HepG2 (cell line): Measurements from ENCODE around the gene ACACA. TPM values are rescaled to one million over a fixed set of nuclear protein-coding genes. Genes with fewer than 3 reads are reported as not detected.

ENCODE experiments used
- ATAC-seq: fragments of 200-7000 bp; cut with Tn5 transposase; 3 replicates; pipeline ENCODE4 v1.9.1; 2020; ENCODE audit warnings: mild to moderate bottlenecking, moderate library complexity
- BruUV-seq: library from RNA; stranded (reverse); fragments of 400-500 nt; replicated peaks from 2 replicates; lab custom pipeline; 2021; lab: Mats Ljungman, UMichigan
- CTCF ChIA-PET: fragments of 300-600 bp; formaldehyde crosslinking; extraction: SDS; loops from one replicate; lab custom pipeline; 2021; ENCODE audit warnings: low total read pairs, inconsistent platforms, low intra/inter-chr PET ratio; lab: Yijun Ruan, JAX
- POLR2A ChIA-PET: fragments of 350-600 bp; sonication (Branson Sonifier 250); formaldehyde crosslinking; loops from one replicate; lab custom pipeline; 2020; ENCODE audit warnings: antibody characterized with exemption, inconsistent platforms; lab: Yijun Ruan, JAX
- DNase-seq: peaks from one replicate; pipeline ENCODE4 v3.0.0-alpha.2; 2015; ENCODE audit warnings: low spot score
- FAIRE-seq: peaks from 3 replicates; lab custom pipeline; 2011; peaks lifted over from hg19 to GRCh38; lab: Jason Lieb, UNC
- H2AFZ ChIP-seq: one replicate; pipeline ENCODE4 v1.6.1; 2011; ENCODE audit warnings: low read length, inconsistent platforms
- H3K27ac ChIP-seq: fragments of 300-600 bp; 3 replicates; pipeline ENCODE4 v1.8.0; 2011; ENCODE audit warnings: mixed run types, mild to moderate bottlenecking, mixed read lengths, low read length, inconsistent platforms; ENCODE audit not compliant: insufficient read depth; ENCODE audit errors: extremely low read length
- H3K27me3 ChIP-seq, 2 experiments: fragments of 200-600 bp in 1 of 2; 2 replicates in 1 of 2; 3 replicates in 1 of 2; pipeline versions ENCODE4 v1.6.0 to v1.8.0; 2011; ENCODE audit warnings: low read length in 2 of 2, mild to moderate bottlenecking in 2 of 2, moderate library complexity in 2 of 2, inconsistent platforms in 1 of 2; ENCODE audit not compliant: insufficient read depth in 2 of 2, control insufficient read depth in 1 of 2
- H3K36me3 ChIP-seq, 2 experiments: fragments of 200-600 bp in 1 of 2; replicated peaks in 1 of 2; 2 replicates in 1 of 2; 3 replicates in 1 of 2; pipeline versions ENCODE4 v1.5.1 to v1.8.0; 2011; ENCODE audit warnings: low read length in 2 of 2, inconsistent platforms in 1 of 2; ENCODE audit not compliant: insufficient read depth in 2 of 2, control insufficient read depth in 1 of 2
- H3K4me1 ChIP-seq: 2 replicates; pipeline ENCODE4 v1.5.1; 2012; ENCODE audit warnings: low read length, inconsistent platforms; ENCODE audit not compliant: insufficient read depth
- H3K4me2 ChIP-seq: 2 replicates; pipeline ENCODE4 v1.6.0; 2011; ENCODE audit warnings: low read depth, low read length, inconsistent platforms
- H3K4me3 ChIP-seq, 3 experiments: fragments of 200-600 bp in 1 of 3; sonication (generic), shearing (Covaris generic) in 1 of 3; replicated peaks in 1 of 3; 2 replicates each; pipeline ENCODE4 v1.5.1; 2011 to 2016; ENCODE audit warnings: low read length in 3 of 3, inconsistent platforms in 2 of 3, low read depth in 2 of 3, mild to moderate bottlenecking in 2 of 3, control low read depth in 1 of 3, mixed read lengths in 1 of 3; ENCODE audit not compliant: insufficient read depth in 1 of 3
- H3K79me2 ChIP-seq: one replicate; pipeline ENCODE4 v1.6.1; 2011; ENCODE audit warnings: low read length, inconsistent platforms; ENCODE audit not compliant: insufficient read depth
- H3K9ac ChIP-seq: 2 replicates; pipeline ENCODE4 v1.6.0; 2011; ENCODE audit warnings: mild to moderate bottlenecking, low read depth, low read length, inconsistent platforms; ENCODE audit not compliant: insufficient read depth
- H3K9me3 ChIP-seq: 2 replicates; pipeline ENCODE4 v1.5.1; 2012; ENCODE audit warnings: mild to moderate bottlenecking, low read length
- H4K20me1 ChIP-seq: 2 replicates; pipeline ENCODE4 v1.6.0; 2011; ENCODE audit warnings: inconsistent platforms, mild to moderate bottlenecking, low read length, moderate library complexity; ENCODE audit not compliant: insufficient read depth
- KAT7 ChIP-seq: IDR thresholded peaks from 2 replicates; pipeline ENCODE4 v1.6.1; 2018; ENCODE audit warnings: borderline replicate concordance, missing compliant biosample characterization
- KMT2B ChIP-seq: IDR thresholded peaks from 2 replicates; pipeline ENCODE4 v1.6.1; 2016; ENCODE audit warnings: missing genetic modification reagents, missing compliant biosample characterization
- MEF2D ChIP-seq: sonication (generic); formaldehyde crosslinking; IDR thresholded peaks from 2 replicates; pipeline ENCODE4 v1.5.1; 2020; ENCODE audit warnings: mild to moderate bottlenecking, missing genetic modification reagents
- RBM22 ChIP-seq: fragments of 200-400 bp; formaldehyde crosslinking; optimal IDR thresholded peaks from 2 replicates; pipeline ENCODE3; 2017; ENCODE audit warnings: mild to moderate bottlenecking, low read length, moderate library complexity
- SRSF9 ChIP-seq: fragments of 200-400 bp; formaldehyde crosslinking; IDR thresholded peaks from 2 replicates; pipeline ENCODE4 v1.6.1; 2018; ENCODE audit warnings: borderline replicate concordance, mild to moderate bottlenecking, low read depth, low read length; ENCODE audit not compliant: insufficient read depth, poor library complexity, severe bottlenecking
- ZNF121 ChIP-seq: sonication (generic); formaldehyde crosslinking; IDR thresholded peaks from 2 replicates; pipeline ENCODE4 v1.5.0; 2020; ENCODE audit warnings: mild to moderate bottlenecking, missing genetic modification reagents
- ZNF160 ChIP-seq: sonication (generic); formaldehyde crosslinking; IDR thresholded peaks from 2 replicates; pipeline ENCODE4 v1.8.0; 2022; ENCODE audit warnings: mild to moderate bottlenecking, inconsistent platforms, missing genetic modification reagents
- ZNF414 ChIP-seq: sonication (generic); formaldehyde crosslinking; IDR thresholded peaks from 2 replicates; pipeline ENCODE4 v1.5.0; 2020; ENCODE audit warnings: missing genetic modification reagents
- WGBS: methylation state at CpG from one replicate; pipeline ENCODE4 v1.1.6; 2017; ENCODE audit warnings: low lambda C conversion rate; 5-methylcytosine and 5-hydroxymethylcytosine counted together
- in situ Hi-C: cut with HindIII; loops from 2 replicates; pipeline ENCODE4 v1.10.0; 2017; ENCODE audit warnings: low pct_unique_long_range_greater_than_20kb; ENCODE audit not compliant: extremely low pct_ligation_motif_present
- intact Hi-C: fragments of 100-400 bp; cut with micrococcal nuclease; formaldehyde crosslinking; loops from one replicate; pipeline ENCODE4 v1.10.0; 2022; ENCODE audit not compliant: unreplicated experiment
- polyA plus RNA-seq, 8 experiments: library from polyadenylated mRNA; depleted of rRNA in 3 of 8; stranded (reverse) in 7 of 8; unstranded in 1 of 8; fragments of >200 nt; fragmentation: Illumina TruSeq in 4 of 8; extraction: Trizol in 4 of 8; gene quantifications; 2 replicates each; pipeline versions ENCODE4 v1.2.1 to v1.2.3, GENCODE V29; 2011 to 2016; ENCODE audit warnings: low read depth in 4 of 8, missing spikeins in 1 of 8, mixed read lengths in 1 of 8; ENCODE audit not compliant: insufficient read depth in 1 of 8
- total RNA-seq, 5 experiments: library from RNA; depleted of rRNA; stranded (reverse); fragments of >200 nt; fragmentation: Illumina TruSeq; extraction: Trizol; gene quantifications; 2 replicates each; pipeline ENCODE4 v1.2.3, GENCODE V29; 2016; ENCODE audit warnings: low read depth in 1 of 5

The ACACA gene
- total and polyA plus RNA-seq, 2 of the 13 experiments (the other 11 are each of a cell fraction or from before 2014, with no cell fraction given), result 39.2 to 47.2 TPM

GRCh38 chr17:37265446-37266173, 141.0 kb downstream of the ACACA start (continued):
- TF ChIP-seq SRSF9, result no peak
- TF ChIP-seq KMT2B (CRISPR knock-in tag), result no peak
- no peak for TF ChIP-seq ZNF414 (CRISPR knock-in tag)
- no peak for TF ChIP-seq KAT7
- TF ChIP-seq ZNF160, result no peak
- TF ChIP-seq MEF2D (CRISPR knock-in tag), result no peak
- TF ChIP-seq, all 625 proteins: peak for 0

GRCh38 chr17:37261286-37261685, 145.3 kb downstream of the ACACA start:
- FAIRE-seq, result no peak
- BruUV-seq, result no TSS peak

More at GRCh38 chr17:37261286-37261685, 145.3 kb downstream of the ACACA start:
- no peak overlapping the region for H3K4me3 ChIP-seq
- ChIA-PET CTCF (no interaction called here), POLR2A (no interaction called here)
- no peak overlapping the region for H3K4me2 ChIP-seq
- intact Hi-C loops (no loop called here), in situ Hi-C loops (no loop called here)
- ATAC-seq (no peak), DNase-seq (no peak)
- H3K36me3 ChIP-seq, result peaks cover 14 to 69% of the 10 kb centered on the region in 2 experiments
- no peak overlapping the region for H3K27ac ChIP-seq
- H3K9ac ChIP-seq, result no peak overlapping the region
- H3K9me3 ChIP-seq, result no peaks in the 10 kb centered on the region
- H3K27me3 ChIP-seq, result no peaks in the 10 kb centered on the region
- no peaks in the 10 kb centered on the region for H3K79me2 ChIP-seq
- H4K20me1 ChIP-seq, result no peaks in the 10 kb centered on the region; the same call in 1 of the 2 replicates
- no peak overlapping the region for H2AFZ ChIP-seq
- no peaks in the 10 kb centered on the region for H3K4me1 ChIP-seq
- WGBS, result 95% methylated on average over 1 of the region's 1 CpG
- TF ChIP-seq RBM22, result peak; percentile 14
- no peak for TF ChIP-seq ZNF121 (CRISPR knock-in tag)
